ENCODE data around the gene R3HDM1.

- no peak for TF ChIP-seq CTCF (IDR thresholded peaks at IDR 0.05)
- TF ChIP-seq POLR2A (IDR thresholded peaks at IDR 0.05), result no peak
Measured at GRCh38 chr2:135641156-135642068, 110.1 kb downstream of the R3HDM1 start.
